ENCODE measurements around the gene NT5C3B.
A peak's percentile ranks its signal among the peaks of the same experiment; 100 is the strongest.

NT5C3B gene

GRCh38 chr17:41818024-41818423, 18.0 kb downstream of the NT5C3B start:
- H3K4me1 ChIP-seq (ENCODE audit: control insufficient read depth in 1 of 2, insufficient read depth in 2 of 2, low read length in 2 of 2), result peaks cover 0 to 8% of the 10 kb centered on the region in 2 donors
- H3K4me3 ChIP-seq (ENCODE audit: low read depth in 1 of 2, low read length in 2 of 2), result no peak overlapping the region
- peaks cover 0 to 6% of the 10 kb centered on the region in 2 donors for H3K36me3 ChIP-seq (ENCODE audit: control insufficient read depth in 1 of 2, insufficient read depth in 2 of 2, low read length in 2 of 2)
- no peaks in the 10 kb centered on the region for H3K9me3 ChIP-seq (ENCODE audit: control insufficient read depth in 1 of 2, low read length in 2 of 2)
- H3K27me3 ChIP-seq (ENCODE audit: low read depth, low read length), result peaks cover 4% of the 10 kb centered on the region
- H3K27ac ChIP-seq (ENCODE audit: low read length), result no peak overlapping the region

GRCh38 chr17:41816637-41817320, 19.3 kb downstream of the NT5C3B start:
- H3K36me3 ChIP-seq (ENCODE audit: control insufficient read depth in 1 of 2, insufficient read depth in 2 of 2, low read length in 2 of 2), result peaks cover 0 to 6% of the 10 kb centered on the region in 2 donors
- no peak overlapping the region for H3K4me3 ChIP-seq (ENCODE audit: low read depth in 1 of 2, low read length in 2 of 2)
- H3K9me3 ChIP-seq (ENCODE audit: control insufficient read depth in 1 of 2, low read length in 2 of 2), result no peaks in the 10 kb centered on the region
- peaks cover 0 to 14% of the 10 kb centered on the region in 2 donors for H3K4me1 ChIP-seq (ENCODE audit: control insufficient read depth in 1 of 2, insufficient read depth in 2 of 2, low read length in 2 of 2)
- no peak overlapping the region for H3K27ac ChIP-seq (ENCODE audit: low read length)
- H3K27me3 ChIP-seq (ENCODE audit: low read depth, low read length), result peaks cover 4% of the 10 kb centered on the region

- peaks cover 0 to 6% of the 10 kb centered on the region in 2 donors for H3K36me3 ChIP-seq (ENCODE audit: control insufficient read depth in 1 of 2, insufficient read depth in 2 of 2, low read length in 2 of 2)
- H3K4me1 ChIP-seq (ENCODE audit: control insufficient read depth in 1 of 2, insufficient read depth in 2 of 2, low read length in 2 of 2), result peaks cover 0 to 31% of the 10 kb centered on the region in 2 donors
- H3K27me3 ChIP-seq (ENCODE audit: low read depth, low read length), result peaks cover 4% of the 10 kb centered on the region
- no peak overlapping the region for H3K27ac ChIP-seq (ENCODE audit: low read length)
- H3K9me3 ChIP-seq (ENCODE audit: control insufficient read depth in 1 of 2, low read length in 2 of 2), result no peaks in the 10 kb centered on the region
- no peak overlapping the region for H3K4me3 ChIP-seq (ENCODE audit: low read depth in 1 of 2, low read length in 2 of 2)
These were observed 21.8 kb downstream of the NT5C3B start for GRCh38 chr17:41814195-41814594.

GRCh38 chr17:41813699-41814124, 22.3 kb downstream of the NT5C3B start:
- Histone ChIP-seq H3K4me3 (ENCODE audit: low read depth in 1 of 2, low read length in 2 of 2) (peak overlapping the region; percentile 60 to 90), H3K27me3 (ENCODE audit: low read depth, low read length) (peaks cover 4% of the 10 kb centered on the region), H3K36me3 (ENCODE audit: control insufficient read depth in 1 of 2, insufficient read depth in 2 of 2, low read length in 2 of 2) (peaks cover 0 to 6% of the 10 kb centered on the region in 2 donors), H3K4me1 (ENCODE audit: control insufficient read depth in 1 of 2, insufficient read depth in 2 of 2, low read length in 2 of 2) (peaks cover 0 to 31% of the 10 kb centered on the region in 2 donors), H3K27ac (ENCODE audit: low read length) (no peak overlapping the region), H3K9me3 (ENCODE audit: control insufficient read depth in 1 of 2, low read length in 2 of 2) (no peaks in the 10 kb centered on the region)

- Histone ChIP-seq H3K4me3 (ENCODE audit: low read depth in 1 of 2, low read length in 2 of 2) (peak overlapping the region; percentile 60 to 90), H3K27me3 (ENCODE audit: low read depth, low read length) (peaks cover 4% of the 10 kb centered on the region), H3K27ac (ENCODE audit: low read length) (peak overlapping the region; percentile 51), H3K9me3 (ENCODE audit: control insufficient read depth in 1 of 2, low read length in 2 of 2) (no peaks in the 10 kb centered on the region), H3K36me3 (ENCODE audit: control insufficient read depth in 1 of 2, insufficient read depth in 2 of 2, low read length in 2 of 2) (peaks cover 0 to 5% of the 10 kb centered on the region in 2 donors), H3K4me1 (ENCODE audit: control insufficient read depth in 1 of 2, insufficient read depth in 2 of 2, low read length in 2 of 2) (peaks cover 0 to 31% of the 10 kb centered on the region in 2 donors)
These were observed 22.8 kb downstream of the NT5C3B start for GRCh38 chr17:41813152-41813680.

- peak within 1 kb of the TSS; percentile 81 to 90 for H3K4me3 ChIP-seq (ENCODE audit: low read depth in 1 of 2, low read length in 2 of 2)
- peaks cover 0 to 31% of the 10 kb centered on the region in 2 donors for H3K4me1 ChIP-seq (ENCODE audit: control insufficient read depth in 1 of 2, insufficient read depth in 2 of 2, low read length in 2 of 2)
- no peaks in the 10 kb centered on the region for H3K9me3 ChIP-seq (ENCODE audit: control insufficient read depth in 1 of 2, low read length in 2 of 2)
- peak within 1 kb of the TSS; percentile 51 for H3K27ac ChIP-seq (ENCODE audit: low read length)
- peaks cover 0 to 4% of the 10 kb centered on the region in 2 donors for H3K36me3 ChIP-seq (ENCODE audit: control insufficient read depth in 1 of 2, insufficient read depth in 2 of 2, low read length in 2 of 2)
- peaks cover 4% of the 10 kb centered on the region for H3K27me3 ChIP-seq (ENCODE audit: low read depth, low read length)
These were observed 23.5 kb downstream of the NT5C3B start, which contains the start of gene FKBP10 for GRCh38 chr17:41812381-41813151. FKBP10 (plus strand) TSS chr17:41813004; CDS start chr17:41813035, 31 bp downstream.

- no peak within 1 kb of the TSS for H3K27ac ChIP-seq (ENCODE audit: low read length)
- peaks cover 0 to 31% of the 10 kb centered on the region in 2 donors for H3K4me1 ChIP-seq (ENCODE audit: control insufficient read depth in 1 of 2, insufficient read depth in 2 of 2, low read length in 2 of 2)
- H3K9me3 ChIP-seq (ENCODE audit: control insufficient read depth in 1 of 2, low read length in 2 of 2), result no peaks in the 10 kb centered on the region
- peak within 1 kb of the TSS; percentile 81 to 90 for H3K4me3 ChIP-seq (ENCODE audit: low read depth in 1 of 2, low read length in 2 of 2)
- peaks cover 0 to 9% of the 10 kb centered on the region in 2 donors for H3K36me3 ChIP-seq (ENCODE audit: control insufficient read depth in 1 of 2, insufficient read depth in 2 of 2, low read length in 2 of 2)
- H3K27me3 ChIP-seq (ENCODE audit: low read depth, low read length), result peaks cover 4% of the 10 kb centered on the region
These were observed 24.3 kb downstream of the NT5C3B start, which contains the start of gene P3H4 for GRCh38 chr17:41811549-41812380. P3H4 (minus strand) TSS chr17:41811949; CDS start chr17:41811915, 34 bp downstream.

- no peaks in the 10 kb centered on the region for H3K9me3 ChIP-seq (ENCODE audit: control insufficient read depth in 1 of 2, low read length in 2 of 2)
- peaks cover 4% of the 10 kb centered on the region for H3K27me3 ChIP-seq (ENCODE audit: low read depth, low read length)
- H3K36me3 ChIP-seq (ENCODE audit: control insufficient read depth in 1 of 2, insufficient read depth in 2 of 2, low read length in 2 of 2), result peaks cover 0 to 15% of the 10 kb centered on the region in 2 donors
- no peak overlapping the region for H3K27ac ChIP-seq (ENCODE audit: low read length)
- H3K4me3 ChIP-seq (ENCODE audit: low read depth in 1 of 2, low read length in 2 of 2), result peak overlapping the region; percentile 81 to 90
- peaks cover 0 to 31% of the 10 kb centered on the region in 2 donors for H3K4me1 ChIP-seq (ENCODE audit: control insufficient read depth in 1 of 2, insufficient read depth in 2 of 2, low read length in 2 of 2)
These were observed 25.1 kb downstream of the NT5C3B start for GRCh38 chr17:41810659-41811548.

- H3K36me3 ChIP-seq (ENCODE audit: control insufficient read depth in 1 of 2, insufficient read depth in 2 of 2, low read length in 2 of 2), result peaks cover 0 to 18% of the 10 kb centered on the region in 2 donors
- H3K4me1 ChIP-seq (ENCODE audit: control insufficient read depth in 1 of 2, insufficient read depth in 2 of 2, low read length in 2 of 2), result peaks cover 0 to 18% of the 10 kb centered on the region in 2 donors
- no peak overlapping the region for H3K4me3 ChIP-seq (ENCODE audit: low read depth in 1 of 2, low read length in 2 of 2)
- no peaks in the 10 kb centered on the region for H3K9me3 ChIP-seq (ENCODE audit: control insufficient read depth in 1 of 2, low read length in 2 of 2)
- H3K27me3 ChIP-seq (ENCODE audit: low read depth, low read length), result no peaks in the 10 kb centered on the region
- H3K27ac ChIP-seq (ENCODE audit: low read length), result no peak overlapping the region
These were observed 29.2 kb downstream of the NT5C3B start for GRCh38 chr17:41806685-41807445.
